ENCODE results near the gene RNF213. TPM values are rescaled to one million over a fixed set of nuclear protein-coding genes. Genes with fewer than 3 reads are reported as not detected.

Gene RNF213
- total RNA-seq, 1 experiment from 2014 or later, result 44.5 TPM

GRCh38 chr17:80212511-80212910 is 48.1 kb upstream of the RNF213 start:
- no peak for TF ChIP-seq REST (IDR thresholded peaks at IDR 0.05; ENCODE audit: low read depth)
- no peak for TF ChIP-seq POLR2AphosphoS5 (IDR thresholded peaks at IDR 0.05; ENCODE audit: low read depth, low read length)
- H3K4me2 ChIP-seq (ENCODE audit: low read length), result no peak overlapping the region
- DNase-seq (ENCODE audit: low read depth, low spot score) (no peak), ATAC-seq (no peak)
- H2AFZ ChIP-seq (ENCODE audit: low read depth, low read length, poor library complexity, severe bottlenecking), result no peak overlapping the region
- ChIA-PET CTCF (no interaction called here), RAD21 (ENCODE audit: low non-redundant PET in 1 of 2, low total read pairs in 2 of 2, uncharacterized antibody in 2 of 2, unreplicated experiment in 2 of 2) (no interaction called here), POLR2A (no interaction called here)
- H3K9me2 ChIP-seq (ENCODE audit: insufficient read depth), result no peaks in the 10 kb centered on the region
- H4K20me1 ChIP-seq (ENCODE audit: insufficient read depth), result no peaks in the 10 kb centered on the region
- H3K36me3 ChIP-seq (ENCODE audit: control insufficient read depth in 1 of 2, insufficient read depth in 2 of 2, low read length in 2 of 2), result peaks cover 17 to 34% of the 10 kb centered on the region in 2 experiments; a peak in 3 of 4 replicates
- no peak overlapping the region for H3K9ac ChIP-seq (ENCODE audit: low read length)
- no peaks in the 10 kb centered on the region for H3K9me3 ChIP-seq (ENCODE audit: control insufficient read depth in 1 of 2, insufficient read depth in 1 of 2, low read depth in 1 of 2, low read length in 2 of 2)
- H3K4me3 ChIP-seq (replicated peaks in 1 of 2; ENCODE audit: low read depth in 1 of 2, low read length in 2 of 2), result no peak overlapping the region
- H3K27me3 ChIP-seq (ENCODE audit: insufficient read depth, low read length), result no peaks in the 10 kb centered on the region
- no TSS peak for BruUV-seq (replicated peaks)
- H3K79me2 ChIP-seq (ENCODE audit: insufficient read depth, low read length), result peaks cover 2% of the 10 kb centered on the region; the same call in 1 of the 2 replicates
- intact Hi-C loops (cut with micrococcal nuclease), result no loop called here
- H3K27ac ChIP-seq (ENCODE audit: low read depth, low read length), result no peak overlapping the region
- H3K4me1 ChIP-seq (ENCODE audit: control insufficient read depth in 1 of 2, insufficient read depth in 2 of 2, low read length in 2 of 2), result no peaks in the 10 kb centered on the region

- DNase-seq (ENCODE audit: low read depth, low spot score), result no peak
- intact Hi-C loops (cut with micrococcal nuclease), result no loop called here
- CTCF ChIA-PET, result no interaction called here
- H3K27me3 ChIP-seq (ENCODE audit: insufficient read depth, low read length), result no peaks in the 10 kb centered on the region
- H3K27ac ChIP-seq (ENCODE audit: low read depth, low read length), result no peak overlapping the region
- no TSS peak for BruUV-seq (replicated peaks)
- H3K9me3 ChIP-seq (ENCODE audit: control insufficient read depth in 1 of 2, insufficient read depth in 1 of 2, low read depth in 1 of 2, low read length in 2 of 2), result no peaks in the 10 kb centered on the region
- no peaks in the 10 kb centered on the region for H3K4me1 ChIP-seq (ENCODE audit: control insufficient read depth in 1 of 2, insufficient read depth in 2 of 2, low read length in 2 of 2)
- no peak overlapping the region for H2AFZ ChIP-seq (ENCODE audit: low read depth, low read length, poor library complexity, severe bottlenecking)
- H3K4me2 ChIP-seq (ENCODE audit: low read length), result no peak overlapping the region
- peaks cover 17 to 38% of the 10 kb centered on the region in 2 experiments; a peak in 3 of 4 replicates for H3K36me3 ChIP-seq (ENCODE audit: control insufficient read depth in 1 of 2, insufficient read depth in 2 of 2, low read length in 2 of 2)
- no peak overlapping the region for H3K4me3 ChIP-seq (replicated peaks in 1 of 2; ENCODE audit: low read depth in 1 of 2, low read length in 2 of 2)
- H3K9me2 ChIP-seq (ENCODE audit: insufficient read depth), result no peaks in the 10 kb centered on the region
- H3K9ac ChIP-seq (ENCODE audit: low read length), result no peak overlapping the region
- RAD21 ChIA-PET (ENCODE audit: low non-redundant PET in 1 of 2, low total read pairs in 2 of 2, uncharacterized antibody in 2 of 2, unreplicated experiment in 2 of 2), result no interaction called here
- H4K20me1 ChIP-seq (ENCODE audit: insufficient read depth), result no peaks in the 10 kb centered on the region
- POLR2A ChIA-PET, result no interaction called here
- no peak for ATAC-seq
- H3K79me2 ChIP-seq (ENCODE audit: insufficient read depth, low read length), result peaks cover 6% of the 10 kb centered on the region; the same call in 1 of the 2 replicates
- TF ChIP-seq POLR2A (IDR thresholded peaks at IDR 0.05; ENCODE audit: borderline replicate concordance, extremely low read depth, insufficient read depth, insufficient read length) (no peak), EZH2 (IDR thresholded peaks at IDR 0.05) (no peak), RAD21 (IDR thresholded peaks at IDR 0.05; ENCODE audit: low read depth) (no peak), CTCF (IDR thresholded peaks at IDR 0.05 in 2 of 3, conservative IDR thresholded peaks at IDR 0.05 in 1 of 3; ENCODE audit: borderline replicate concordance in 1 of 3, insufficient read depth in 1 of 3, low read depth in 2 of 3, low read length in 2 of 3) (no peak), ZBTB33 (IDR thresholded peaks at IDR 0.05; ENCODE audit: extremely low read depth, insufficient replicate concordance, low read length) (no peak)
Measured at GRCh38 chr17:80212962-80213642, 47.5 kb upstream of the RNF213 start.
